GM18858 (cell line): ENCODE measurements around the gene MARVELD2.

Source experiments
- ATAC-seq: cut with Tn5 transposase; IDR thresholded peaks from one replicate; pipeline ENCODE4 v1.9.1; 2021; ENCODE audit not compliant: unreplicated experiment

MARVELD2 gene

DNA sequence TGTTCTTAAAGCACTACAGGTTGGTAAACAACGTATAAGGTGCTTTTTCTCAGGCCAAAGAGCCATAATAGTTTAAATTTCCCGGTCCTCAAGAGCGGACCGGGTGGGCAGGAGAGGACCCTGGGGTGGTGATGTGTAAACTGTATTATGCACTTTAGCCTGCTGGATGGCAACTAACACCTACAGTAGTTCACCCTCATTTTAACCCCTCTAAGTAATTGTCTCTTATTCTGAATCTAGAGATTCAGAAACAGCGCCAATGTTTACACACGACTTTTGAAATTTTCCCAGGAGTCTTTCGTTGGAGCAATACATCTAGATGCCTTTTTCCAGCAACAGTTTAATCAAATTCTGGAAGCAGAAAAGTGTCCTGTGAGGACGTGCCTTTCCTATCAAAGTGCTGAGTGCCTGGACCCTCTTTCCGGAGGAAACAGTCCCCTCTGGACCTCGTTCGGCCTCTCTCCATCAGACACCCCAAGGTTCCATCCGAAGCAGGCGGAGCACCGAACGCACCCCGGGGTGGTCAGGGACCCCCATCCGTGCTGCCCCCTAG, 77.0 kb downstream of the MARVELD2 start:
- ATAC-seq = no peak

DNA sequence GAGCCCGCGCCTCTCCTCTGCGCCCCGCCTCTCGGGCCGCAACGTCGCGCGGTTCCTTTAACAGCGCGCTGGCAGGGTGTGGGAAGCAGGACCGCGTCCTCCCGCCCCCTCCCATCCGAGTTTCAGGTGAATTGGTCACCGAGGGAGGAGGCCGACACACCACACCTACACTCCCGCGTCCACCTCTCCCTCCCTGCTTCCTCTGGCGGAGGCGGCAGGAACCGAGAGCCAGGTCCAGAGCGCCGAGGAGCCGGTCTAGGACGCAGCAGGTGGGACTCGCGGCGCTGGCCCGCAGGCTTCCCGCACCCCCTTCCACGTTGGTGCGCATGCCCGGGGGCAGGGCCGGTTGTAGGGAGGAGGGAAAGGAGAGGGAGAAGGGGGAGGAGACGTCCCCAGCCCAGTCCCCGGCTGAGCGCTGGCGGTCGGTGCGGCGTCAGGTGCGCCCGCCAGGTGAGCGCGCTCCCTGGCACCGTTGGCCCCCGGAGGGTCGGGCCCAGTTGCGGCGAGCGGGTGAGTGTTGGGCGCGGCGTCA, 77.5 kb downstream of the MARVELD2 start, which contains the start of gene OCLN:
OCLN (plus strand) TSS at position 400 of the 532 bp plus-strand sequence. CDS start 11,455 bp downstream, outside the sequence.
- ATAC-seq = no peak

GRCh38 chr5:69492923-69493395, 78.0 kb downstream of the MARVELD2 start:
- no peak for ATAC-seq

- ATAC-seq = no peak
Measured at GRCh38 chr5:69493396-69494133, 78.6 kb downstream of the MARVELD2 start.
